HepG2 (cell line): ENCODE data around the gene TMEM183A. TPM values are rescaled to one million over a fixed set of nuclear protein-coding genes. Genes with fewer than 3 reads are reported as not detected.

Source experiments
- ARNT2 ChIP-seq: sonication (generic); formaldehyde crosslinking; IDR thresholded peaks from 2 replicates; pipeline ENCODE4 v1.8.0; 2022; ENCODE audit warnings: mild to moderate bottlenecking, low read depth, missing genetic modification reagents, moderate library complexity
- ETS1 ChIP-seq: sonication (generic); formaldehyde crosslinking; IDR thresholded peaks from 2 replicates; pipeline ENCODE4 v1.4.0; 2020; ENCODE audit warnings: missing genetic modification reagents
- FOSL1 ChIP-seq: sonication (generic); formaldehyde crosslinking; IDR thresholded peaks from 2 replicates; pipeline ENCODE4 v1.9.0; 2021; ENCODE audit warnings: missing genetic modification reagents, borderline replicate concordance
- FOXP4 ChIP-seq: sonication (generic); formaldehyde crosslinking; IDR thresholded peaks from 2 replicates; pipeline ENCODE4 v1.4.0; 2020; ENCODE audit warnings: missing genetic modification reagents
- JDP2 ChIP-seq: sonication (generic); formaldehyde crosslinking; IDR thresholded peaks from 2 replicates; pipeline ENCODE4 v1.8.1; 2022; ENCODE audit warnings: missing genetic modification reagents, borderline replicate concordance
- MEIS1 ChIP-seq: sonication (generic); formaldehyde crosslinking; IDR thresholded peaks from 2 replicates; pipeline ENCODE4 v1.9.0; 2021; ENCODE audit warnings: mild to moderate bottlenecking, missing genetic modification reagents, moderate library complexity, borderline replicate concordance
- PPARG ChIP-seq: conservative IDR thresholded peaks from 2 replicates; pipeline ENCODE4 v1.6.1; 2016; ENCODE audit warnings: missing biosample characterization, missing genetic modification reagents
- PRMT3 ChIP-seq: sonication (generic); formaldehyde crosslinking; IDR thresholded peaks from 2 replicates; pipeline ENCODE4 v1.8.1; 2022; ENCODE audit warnings: low read depth, mild to moderate bottlenecking, moderate library complexity, missing genetic modification reagents, borderline replicate concordance
- RARA ChIP-seq: IDR thresholded peaks from 2 replicates; pipeline ENCODE4 v1.6.1; 2016; ENCODE audit warnings: missing genetic modification reagents, missing compliant biosample characterization
- RBM22 ChIP-seq: fragments of 200-400 bp; formaldehyde crosslinking; optimal IDR thresholded peaks from 2 replicates; pipeline ENCODE3; 2017; ENCODE audit warnings: mild to moderate bottlenecking, low read length, moderate library complexity
- RBM39 ChIP-seq: fragments of 200-400 bp; formaldehyde crosslinking; IDR thresholded peaks from one replicate; pipeline ENCODE4 v1.6.1; 2018; ENCODE audit warnings: antibody characterized with exemption, mild to moderate bottlenecking, low read depth, low read length; ENCODE audit not compliant: poor library complexity, severe bottlenecking
- SAP130 ChIP-seq: IDR thresholded peaks from 2 replicates; pipeline ENCODE4 v1.6.1; 2016; ENCODE audit warnings: low read depth
- ZBTB1 ChIP-seq: sonication (generic); formaldehyde crosslinking; IDR thresholded peaks from 2 replicates; pipeline ENCODE4 v1.4.0; 2020; ENCODE audit warnings: missing genetic modification reagents, borderline replicate concordance
- ZBTB34 ChIP-seq: sonication (generic); formaldehyde crosslinking; IDR thresholded peaks from 2 replicates; pipeline ENCODE4 v1.8.0; 2022; ENCODE audit warnings: mild to moderate bottlenecking, missing genetic modification reagents
- ZNF224 ChIP-seq: sonication (generic); formaldehyde crosslinking; IDR thresholded peaks from 2 replicates; pipeline ENCODE4 v1.5.0; 2020; ENCODE audit warnings: mild to moderate bottlenecking, missing genetic modification reagents
- ZNF24 ChIP-seq: fragments of 450-650 bp; IDR thresholded peaks from 2 replicates; pipeline ENCODE4 v1.6.1; 2017; ENCODE audit warnings: antibody characterized with exemption, mild to moderate bottlenecking
- ZNF878 ChIP-seq: sonication (generic); formaldehyde crosslinking; IDR thresholded peaks from 2 replicates; pipeline ENCODE4 v1.8.1; 2023; ENCODE audit warnings: mild to moderate bottlenecking, missing genetic modification reagents, moderate library complexity
- ZNF883 ChIP-seq: sonication (generic); formaldehyde crosslinking; IDR thresholded peaks from 2 replicates; pipeline ENCODE4 v1.5.1; 2020; ENCODE audit warnings: mild to moderate bottlenecking, missing genetic modification reagents; ENCODE audit errors: not compliant biosample characterization
- polyA plus RNA-seq, 8 experiments: library from polyadenylated mRNA; depleted of rRNA in 3 of 8; stranded (reverse) in 7 of 8; unstranded in 1 of 8; fragments of >200 nt; fragmentation: Illumina TruSeq in 4 of 8; extraction: Trizol in 4 of 8; gene quantifications; 2 replicates each; pipeline versions ENCODE4 v1.2.1 to v1.2.3, GENCODE V29; 2011 to 2016; ENCODE audit warnings: low read depth in 4 of 8, missing spikeins in 1 of 8, mixed read lengths in 1 of 8; ENCODE audit not compliant: insufficient read depth in 1 of 8
- total RNA-seq, 5 experiments: library from RNA; depleted of rRNA; stranded (reverse); fragments of >200 nt; fragmentation: Illumina TruSeq; extraction: Trizol; gene quantifications; 2 replicates each; pipeline ENCODE4 v1.2.3, GENCODE V29; 2016; ENCODE audit warnings: low read depth in 1 of 5
- TF ChIP-seq, protein P1 (sequence below): sonication (generic); formaldehyde crosslinking; IDR thresholded peaks from 2 replicates; pipeline ENCODE4 v1.4.0; 2020; ENCODE audit warnings: missing genetic modification reagents, borderline replicate concordance
- TF ChIP-seq, protein P2 (sequence below): sonication (generic); formaldehyde crosslinking; IDR thresholded peaks from 2 replicates; pipeline ENCODE4 v1.4.0; 2020; ENCODE audit warnings: missing genetic modification reagents, mild to moderate bottlenecking, borderline replicate concordance

TMEM183A gene
- total and polyA plus RNA-seq, 2 of the 13 experiments (the other 11 are each of a cell fraction or from before 2014, with no cell fraction given): 59.7 to 82.0 TPM

DNA sequence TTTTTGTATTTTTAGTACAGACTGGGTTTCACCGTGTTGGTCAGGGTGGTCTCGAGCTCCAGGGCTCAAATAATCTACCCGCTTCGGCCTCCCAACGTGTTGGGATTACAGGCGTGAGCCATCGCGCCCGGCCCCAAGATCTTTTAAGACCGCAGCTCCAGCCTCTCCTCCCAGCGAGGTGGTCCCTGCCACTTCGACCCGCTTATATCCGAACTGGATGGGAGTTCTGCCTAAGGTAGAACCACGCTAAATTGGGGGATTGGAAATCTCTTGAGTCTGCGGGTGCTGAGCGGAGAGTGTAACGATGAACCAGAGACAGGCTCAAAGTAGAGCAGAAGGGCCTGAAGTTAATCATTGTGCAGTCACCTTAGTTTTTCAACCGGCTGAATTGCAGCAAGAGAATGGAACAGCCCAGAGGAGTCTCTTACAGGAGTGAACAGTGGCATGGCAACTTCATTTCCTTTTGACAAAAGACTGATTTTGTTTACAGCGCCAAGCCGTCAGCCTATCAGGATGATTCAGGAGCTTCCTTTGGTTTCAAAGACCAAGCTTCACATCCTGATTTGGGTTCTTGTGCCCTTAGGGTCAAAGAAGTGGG, 39.4 kb upstream of the TMEM183A start (continued):
- no peak for TF ChIP-seq ZNF878
- no peak for TF ChIP-seq MEIS1 (CRISPR knock-in tag)
- TF ChIP-seq FOSL1 (CRISPR knock-in tag): no peak
- no peak for TF ChIP-seq RARA (CRISPR knock-in tag)
- no peak for TF ChIP-seq ZNF224 (CRISPR knock-in tag)
- no peak for TF ChIP-seq ETS1 (CRISPR knock-in tag)
- TF ChIP-seq, protein P1, sequence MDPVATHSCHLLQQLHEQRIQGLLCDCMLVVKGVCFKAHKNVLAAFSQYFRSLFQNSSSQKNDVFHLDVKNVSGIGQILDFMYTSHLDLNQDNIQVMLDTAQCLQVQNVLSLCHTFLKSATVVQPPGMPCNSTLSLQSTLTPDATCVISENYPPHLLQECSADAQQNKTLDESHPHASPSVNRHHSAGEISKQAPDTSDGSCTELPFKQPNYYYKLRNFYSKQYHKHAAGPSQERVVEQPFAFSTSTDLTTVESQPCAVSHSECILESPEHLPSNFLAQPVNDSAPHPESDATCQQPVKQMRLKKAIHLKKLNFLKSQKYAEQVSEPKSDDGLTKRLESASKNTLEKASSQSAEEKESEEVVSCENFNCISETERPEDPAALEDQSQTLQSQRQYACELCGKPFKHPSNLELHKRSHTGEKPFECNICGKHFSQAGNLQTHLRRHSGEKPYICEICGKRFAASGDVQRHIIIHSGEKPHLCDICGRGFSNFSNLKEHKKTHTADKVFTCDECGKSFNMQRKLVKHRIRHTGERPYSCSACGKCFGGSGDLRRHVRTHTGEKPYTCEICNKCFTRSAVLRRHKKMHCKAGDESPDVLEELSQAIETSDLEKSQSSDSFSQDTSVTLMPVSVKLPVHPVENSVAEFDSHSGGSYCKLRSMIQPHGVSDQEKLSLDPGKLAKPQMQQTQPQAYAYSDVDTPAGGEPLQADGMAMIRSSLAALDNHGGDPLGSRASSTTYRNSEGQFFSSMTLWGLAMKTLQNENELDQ (CRISPR knock-in tag): no peak
- TF ChIP-seq ZNF883 (CRISPR knock-in tag): no peak
- no peak for TF ChIP-seq RBM22
- no peak for TF ChIP-seq ZBTB1 (CRISPR knock-in tag)
- TF ChIP-seq, protein P2, sequence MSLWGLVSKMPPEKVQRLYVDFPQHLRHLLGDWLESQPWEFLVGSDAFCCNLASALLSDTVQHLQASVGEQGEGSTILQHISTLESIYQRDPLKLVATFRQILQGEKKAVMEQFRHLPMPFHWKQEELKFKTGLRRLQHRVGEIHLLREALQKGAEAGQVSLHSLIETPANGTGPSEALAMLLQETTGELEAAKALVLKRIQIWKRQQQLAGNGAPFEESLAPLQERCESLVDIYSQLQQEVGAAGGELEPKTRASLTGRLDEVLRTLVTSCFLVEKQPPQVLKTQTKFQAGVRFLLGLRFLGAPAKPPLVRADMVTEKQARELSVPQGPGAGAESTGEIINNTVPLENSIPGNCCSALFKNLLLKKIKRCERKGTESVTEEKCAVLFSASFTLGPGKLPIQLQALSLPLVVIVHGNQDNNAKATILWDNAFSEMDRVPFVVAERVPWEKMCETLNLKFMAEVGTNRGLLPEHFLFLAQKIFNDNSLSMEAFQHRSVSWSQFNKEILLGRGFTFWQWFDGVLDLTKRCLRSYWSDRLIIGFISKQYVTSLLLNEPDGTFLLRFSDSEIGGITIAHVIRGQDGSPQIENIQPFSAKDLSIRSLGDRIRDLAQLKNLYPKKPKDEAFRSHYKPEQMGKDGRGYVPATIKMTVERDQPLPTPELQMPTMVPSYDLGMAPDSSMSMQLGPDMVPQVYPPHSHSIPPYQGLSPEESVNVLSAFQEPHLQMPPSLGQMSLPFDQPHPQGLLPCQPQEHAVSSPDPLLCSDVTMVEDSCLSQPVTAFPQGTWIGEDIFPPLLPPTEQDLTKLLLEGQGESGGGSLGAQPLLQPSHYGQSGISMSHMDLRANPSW (CRISPR knock-in tag): no peak
- no peak for TF ChIP-seq ARNT2
- no peak for TF ChIP-seq ZNF24
- no peak for TF ChIP-seq PPARG (CRISPR knock-in tag)
- no peak for TF ChIP-seq RBM39
- 0 out of 2 replicates have a peak, but pooled peaks have one; percentile 27 for TF ChIP-seq ZBTB34 (CRISPR knock-in tag)
- no peak for TF ChIP-seq FOXP4 (CRISPR knock-in tag)
- peak; percentile 69 for TF ChIP-seq SAP130 (CRISPR knock-in tag)
- TF ChIP-seq JDP2: no peak
- no peak for TF ChIP-seq PRMT3 (CRISPR knock-in tag)
